Bronchial epithelial cell (primary cell): ENCODE results near the gene WNT5A. TPM values are rescaled to one million over a fixed set of nuclear protein-coding genes. Genes with fewer than 3 reads are reported as not detected.
A peak's percentile ranks its signal among the peaks of the same experiment; 100 is the strongest.

Source experiments
- DNase-seq: peaks from one replicate; pipeline ENCODE4 v3.0.0-alpha.2; 2010; ENCODE audit warnings: low read depth
- FAIRE-seq: peaks from 2 replicates; lab custom pipeline; 2011; peaks lifted over from hg19 to GRCh38; lab: Jason Lieb, UNC
- H3K27me3 ChIP-seq: 2 replicates; pipeline ENCODE4 v1.5.1; 2011; ENCODE audit warnings: low read length; ENCODE audit not compliant: control insufficient read depth, insufficient read depth
- H3K36me3 ChIP-seq: 2 replicates; pipeline ENCODE4 v1.5.1; 2011; ENCODE audit warnings: low read length; ENCODE audit not compliant: control insufficient read depth, insufficient read depth
- H3K4me3 ChIP-seq: 2 replicates; pipeline ENCODE4 v1.5.1; 2011; ENCODE audit warnings: mild to moderate bottlenecking, low read depth, low read length, control low read depth
- CTCF ChIP-seq: IDR thresholded peaks from 2 replicates; pipeline ENCODE4 v1.5.1; 2011; ENCODE audit warnings: mild to moderate bottlenecking, moderate library complexity, low read length, control low read depth, inconsistent platforms; ENCODE audit not compliant: insufficient read depth, severe bottlenecking
- total RNA-seq: library from RNA; depleted of rRNA; stranded (reverse); fragments of >200 nt; gene quantifications from 2 replicates; pipeline ENCODE4 v1.2.1, GENCODE V29; 2014

Gene WNT5A
- total RNA-seq, 1 donor from 2014 or later, result 3.9 TPM

- FAIRE-seq, result no peak
- H3K27me3 ChIP-seq, result no peaks in the 10 kb centered on the region
Measured at GRCh38 chr3:55449527-55449926, 37.6 kb downstream of the WNT5A start.

GRCh38 chr3:55446850-55447249 lies 40.3 kb downstream of the WNT5A start:
- FAIRE-seq, result no peak
- no peaks in the 10 kb centered on the region for H3K36me3 ChIP-seq
- H3K4me3 ChIP-seq, result no peak overlapping the region
- no peaks in the 10 kb centered on the region for H3K27me3 ChIP-seq
- peak; percentile 10 for DNase-seq
- TF ChIP-seq CTCF, result no peak

More at GRCh38 chr3:55449527-55449926, 37.6 kb downstream of the WNT5A start:
- Histone ChIP-seq H3K36me3 (no peaks in the 10 kb centered on the region), H3K4me3 (no peak overlapping the region)
- no peak for DNase-seq
- no peak for TF ChIP-seq CTCF

DNA sequence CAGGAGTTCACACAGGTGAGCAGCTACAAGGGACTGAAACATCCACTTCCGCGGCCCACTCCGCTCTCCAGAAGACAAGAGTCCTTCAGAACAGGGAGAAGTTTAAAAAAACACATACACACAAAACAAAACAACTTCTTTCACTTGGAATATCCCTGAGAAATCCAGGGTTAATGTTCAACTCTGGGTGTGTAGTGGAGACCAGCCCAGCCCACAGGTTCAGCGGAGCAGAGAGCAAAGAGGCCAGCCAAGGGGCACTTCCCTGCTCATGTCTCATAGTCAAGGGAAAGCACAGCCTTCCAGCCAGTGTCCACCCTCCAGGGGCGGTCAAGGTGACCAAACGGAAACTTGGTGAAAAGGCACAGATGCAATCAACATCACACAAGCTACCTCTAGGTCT lies 41.6 kb downstream of the WNT5A start:
- no peaks in the 10 kb centered on the region for H3K36me3 ChIP-seq
- no peak for TF ChIP-seq CTCF
- DNase-seq (no peak), FAIRE-seq (no peak)
- no peak overlapping the region for H3K4me3 ChIP-seq
- no peaks in the 10 kb centered on the region for H3K27me3 ChIP-seq

GRCh38 chr3:55443346-55443745 lies 43.8 kb downstream of the WNT5A start:
- Histone ChIP-seq H3K36me3 (no peaks in the 10 kb centered on the region), H3K27me3 (no peaks in the 10 kb centered on the region), H3K4me3 (no peak overlapping the region)
- DNase-seq, result no peak
- FAIRE-seq, result peak; percentile 95
- TF ChIP-seq CTCF, result no peak

GRCh38 chr3:55442861-55443260 lies 44.2 kb downstream of the WNT5A start:
- H3K36me3 ChIP-seq, result no peaks in the 10 kb centered on the region
- no peak for DNase-seq
- no peaks in the 10 kb centered on the region for H3K27me3 ChIP-seq
- H3K4me3 ChIP-seq, result no peak overlapping the region
- no peak for FAIRE-seq
- TF ChIP-seq CTCF, result no peak

- Histone ChIP-seq H3K27me3 (no peaks in the 10 kb centered on the region), H3K36me3 (no peaks in the 10 kb centered on the region), H3K4me3 (no peak overlapping the region)
- no peak for DNase-seq
- TF ChIP-seq CTCF, result no peak
- FAIRE-seq, result no peak
Measured at GRCh38 chr3:55441499-55441898, 45.6 kb downstream of the WNT5A start.
